ENCODE measurements around the gene C10orf53. TPM values are rescaled to one million over a fixed set of nuclear protein-coding genes. Genes with fewer than 3 reads are reported as not detected.

Gene C10orf53
- total and polyA plus RNA-seq, 4 donors = not detected

GRCh38 chr10:49736564-49737113 is 57.2 kb downstream of the C10orf53 start:
- H3K9me3 ChIP-seq (ENCODE audit: control insufficient read depth, low read length) = no peaks in the 10 kb centered on the region
- H3K4me3 ChIP-seq (ENCODE audit: low read length in 2 of 2) = no peak overlapping the region
- intact Hi-C loops (cut with DNase I) = no loop called here
- no peaks in the 10 kb centered on the region for H3K27me3 ChIP-seq (ENCODE audit: control insufficient read depth in 1 of 2, insufficient read depth in 2 of 2, low read length in 1 of 2)
- H3K27ac ChIP-seq (ENCODE audit: low read depth in 1 of 2, low read length in 2 of 2) = no peak overlapping the region
- ATAC-seq (ENCODE audit: low FRiP score) = no peak
- H3K4me1 ChIP-seq (ENCODE audit: control insufficient read depth in 1 of 2, insufficient read depth in 2 of 2, low read length in 2 of 2) = no peaks in the 10 kb centered on the region
- WGBS, 2 donors = 91% methylated on average over 5 of the region's 5 CpGs
- no peak for DNase-seq
- H3K36me3 ChIP-seq (ENCODE audit: control insufficient read depth in 1 of 2, insufficient read depth in 2 of 2, low read length in 1 of 2) = no peaks in the 10 kb centered on the region

GRCh38 chr10:49737474-49738201 is 58.2 kb downstream of the C10orf53 start:
- Histone ChIP-seq H3K4me1 (ENCODE audit: control insufficient read depth in 1 of 2, insufficient read depth in 2 of 2, low read length in 2 of 2) (no peaks in the 10 kb centered on the region), H3K27ac (ENCODE audit: low read depth in 1 of 2, low read length in 2 of 2) (no peak overlapping the region), H3K36me3 (ENCODE audit: control insufficient read depth in 1 of 2, insufficient read depth in 2 of 2, low read length in 1 of 2) (no peaks in the 10 kb centered on the region), H3K27me3 (ENCODE audit: control insufficient read depth in 1 of 2, insufficient read depth in 2 of 2, low read length in 1 of 2) (no peaks in the 10 kb centered on the region), H3K9me3 (ENCODE audit: control insufficient read depth, low read length) (no peaks in the 10 kb centered on the region), H3K4me3 (ENCODE audit: low read length in 2 of 2) (no peak overlapping the region)
- WGBS, 2 donors = 86 to 88% methylated on average over 19 of the region's 19 CpGs
- ATAC-seq (ENCODE audit: low FRiP score) (no peak), DNase-seq (no peak)
- intact Hi-C loops (cut with DNase I) = no loop called here

- WGBS, 2 donors = 72 to 77% methylated on average over 10 of the region's 10 CpGs
- ATAC-seq (ENCODE audit: low FRiP score) = no peak
- Histone ChIP-seq H3K4me3 (ENCODE audit: low read length in 2 of 2) (no peak overlapping the region), H3K36me3 (ENCODE audit: control insufficient read depth in 1 of 2, insufficient read depth in 2 of 2, low read length in 1 of 2) (no peaks in the 10 kb centered on the region), H3K27ac (ENCODE audit: low read depth in 1 of 2, low read length in 2 of 2) (no peak overlapping the region), H3K4me1 (ENCODE audit: control insufficient read depth in 1 of 2, insufficient read depth in 2 of 2, low read length in 2 of 2) (no peaks in the 10 kb centered on the region), H3K27me3 (ENCODE audit: control insufficient read depth in 1 of 2, insufficient read depth in 2 of 2, low read length in 1 of 2) (no peaks in the 10 kb centered on the region), H3K9me3 (ENCODE audit: control insufficient read depth, low read length) (no peaks in the 10 kb centered on the region)
- DNase-seq = no peak
- intact Hi-C loops (cut with DNase I) = no loop called here
Observed at GRCh38 chr10:49738616-49739360, 59.3 kb downstream of the C10orf53 start.

GRCh38 chr10:49739426-49739825 is 60.0 kb downstream of the C10orf53 start:
- no peaks in the 10 kb centered on the region for H3K4me1 ChIP-seq (ENCODE audit: control insufficient read depth in 1 of 2, insufficient read depth in 2 of 2, low read length in 2 of 2)
- H3K27ac ChIP-seq (ENCODE audit: low read depth in 1 of 2, low read length in 2 of 2) = no peak overlapping the region
- WGBS, 2 donors = 79% methylated on average over 14 of the region's 14 CpGs
- no peaks in the 10 kb centered on the region for H3K9me3 ChIP-seq (ENCODE audit: control insufficient read depth, low read length)
- no peak for DNase-seq
- no peak for ATAC-seq (ENCODE audit: low FRiP score)
- H3K36me3 ChIP-seq (ENCODE audit: control insufficient read depth in 1 of 2, insufficient read depth in 2 of 2, low read length in 1 of 2) = no peaks in the 10 kb centered on the region
- intact Hi-C loops (cut with DNase I) = no loop called here
- H3K27me3 ChIP-seq (ENCODE audit: control insufficient read depth in 1 of 2, insufficient read depth in 2 of 2, low read length in 1 of 2) = no peaks in the 10 kb centered on the region
- H3K4me3 ChIP-seq (ENCODE audit: low read length in 2 of 2) = no peak overlapping the region

GRCh38 chr10:49740346-49741107 is 61.1 kb downstream of the C10orf53 start:
- ATAC-seq (ENCODE audit: low FRiP score) = no peak
- H3K9me3 ChIP-seq (ENCODE audit: control insufficient read depth, low read length) = no peaks in the 10 kb centered on the region
- no peak overlapping the region for H3K27ac ChIP-seq (ENCODE audit: low read depth in 1 of 2, low read length in 2 of 2)
- no peaks in the 10 kb centered on the region for H3K27me3 ChIP-seq (ENCODE audit: control insufficient read depth in 1 of 2, insufficient read depth in 2 of 2, low read length in 1 of 2)
- H3K4me3 ChIP-seq (ENCODE audit: low read length in 2 of 2) = no peak overlapping the region
- H3K4me1 ChIP-seq (ENCODE audit: control insufficient read depth in 1 of 2, insufficient read depth in 2 of 2, low read length in 2 of 2) = no peaks in the 10 kb centered on the region
- peak in 1 of 2 donors; percentile 55 for DNase-seq
- intact Hi-C loops (cut with DNase I) = no loop called here
- H3K36me3 ChIP-seq (ENCODE audit: control insufficient read depth in 1 of 2, insufficient read depth in 2 of 2, low read length in 1 of 2) = no peaks in the 10 kb centered on the region
- WGBS, 2 donors = 91 to 95% methylated on average over 16 of the region's 16 CpGs

GRCh38 chr10:49741108-49741995 is 61.9 kb downstream of the C10orf53 start:
- ATAC-seq (ENCODE audit: low FRiP score) (no peak), DNase-seq (no peak)
- intact Hi-C loops (cut with DNase I) = no loop called here
- Histone ChIP-seq H3K27ac (ENCODE audit: low read depth in 1 of 2, low read length in 2 of 2) (no peak overlapping the region), H3K4me1 (ENCODE audit: control insufficient read depth in 1 of 2, insufficient read depth in 2 of 2, low read length in 2 of 2) (no peaks in the 10 kb centered on the region), H3K9me3 (ENCODE audit: control insufficient read depth, low read length) (no peaks in the 10 kb centered on the region), H3K4me3 (ENCODE audit: low read length in 2 of 2) (no peak overlapping the region), H3K36me3 (ENCODE audit: control insufficient read depth in 1 of 2, insufficient read depth in 2 of 2, low read length in 1 of 2) (no peaks in the 10 kb centered on the region), H3K27me3 (ENCODE audit: control insufficient read depth in 1 of 2, insufficient read depth in 2 of 2, low read length in 1 of 2) (no peaks in the 10 kb centered on the region)
- WGBS, 2 donors = 79 to 80% methylated on average over 7 of the region's 7 CpGs

- WGBS, 2 donors = 85 to 88% methylated on average over 23 of the region's 23 CpGs
- H3K4me1 ChIP-seq (ENCODE audit: control insufficient read depth in 1 of 2, insufficient read depth in 2 of 2, low read length in 2 of 2) = no peaks in the 10 kb centered on the region
- no peak for DNase-seq
- intact Hi-C loops (cut with DNase I) = no loop called here
- H3K36me3 ChIP-seq (ENCODE audit: control insufficient read depth in 1 of 2, insufficient read depth in 2 of 2, low read length in 1 of 2) = no peaks in the 10 kb centered on the region
- H3K4me3 ChIP-seq (ENCODE audit: low read length in 2 of 2) = no peak overlapping the region
- H3K27me3 ChIP-seq (ENCODE audit: control insufficient read depth in 1 of 2, insufficient read depth in 2 of 2, low read length in 1 of 2) = no peaks in the 10 kb centered on the region
- no peak for ATAC-seq (ENCODE audit: low FRiP score)
- no peak overlapping the region for H3K27ac ChIP-seq (ENCODE audit: low read depth in 1 of 2, low read length in 2 of 2)
- H3K9me3 ChIP-seq (ENCODE audit: control insufficient read depth, low read length) = no peaks in the 10 kb centered on the region
Observed at GRCh38 chr10:49742683-49743463, 63.4 kb downstream of the C10orf53 start.

Data from aorta (tissue), 5 donors.